Erythroblast (primary cell): ENCODE results near the gene TMEM204.

Experiments
- GATA1 ChIP-seq: IDR thresholded peaks from 2 replicates; pipeline ENCODE4 v1.6.1; 2011; ENCODE audit warnings: low read depth, mild to moderate bottlenecking, control low read depth, low read length, moderate library complexity
- POLR2A ChIP-seq: IDR thresholded peaks from 2 replicates; pipeline ENCODE4 v1.6.1; 2011; ENCODE audit warnings: mild to moderate bottlenecking, low read length

DNA sequence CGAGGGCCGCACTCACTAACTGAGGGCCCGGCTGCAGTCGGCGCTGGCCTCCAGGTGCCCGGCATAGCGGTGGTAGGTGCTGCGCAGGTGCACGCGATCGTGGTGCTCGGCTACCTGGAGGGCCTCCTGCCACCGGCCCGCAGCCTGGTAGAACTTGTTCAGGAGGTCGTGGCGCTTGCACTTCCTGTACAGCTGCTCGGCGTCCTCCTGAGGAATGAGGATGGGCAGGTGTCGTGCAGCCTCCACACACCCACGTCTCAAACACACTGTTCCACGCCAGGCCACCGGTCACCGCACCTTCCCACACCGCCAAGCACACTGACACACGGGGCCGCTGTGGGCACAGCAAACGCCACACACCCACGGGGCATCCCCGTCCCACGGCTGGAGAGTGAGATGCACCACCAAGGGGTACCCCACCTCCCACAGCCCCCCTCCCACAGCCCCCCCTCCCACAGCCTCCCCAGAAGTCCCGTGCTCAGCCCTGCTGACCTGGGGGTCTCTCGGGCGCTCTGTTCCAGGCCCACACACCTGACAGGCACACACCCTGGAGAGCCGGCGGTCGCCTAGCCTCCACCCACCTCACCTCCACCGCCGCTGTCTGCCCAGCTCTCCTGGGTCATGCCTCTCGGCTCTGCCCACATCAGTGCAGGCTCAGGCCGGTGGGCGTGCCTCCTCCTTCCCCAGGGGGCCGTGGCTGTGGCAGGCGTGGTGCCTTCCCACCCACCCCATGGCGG, 7.4 kb upstream of the TMEM204 start:
- no peak for TF ChIP-seq POLR2A
- no peak for TF ChIP-seq GATA1
